Measurements from ENCODE around the gene POU4F1.

Gene POU4F1

GRCh38 chr13:78636495-78636894, 33.1 kb upstream of the POU4F1 start:
- no peak for TF ChIP-seq POLR2AphosphoS5 (IDR thresholded peaks at IDR 0.05; ENCODE audit: low read depth, low read length)
- no peak for TF ChIP-seq TAF1 (IDR thresholded peaks at IDR 0.05; ENCODE audit: borderline replicate concordance, insufficient read depth, low read length)
- no peak for TF ChIP-seq SIN3A (IDR thresholded peaks at IDR 0.05; ENCODE audit: borderline replicate concordance, insufficient read depth, low read length)
- no peak for TF ChIP-seq FOXP2 (optimal IDR thresholded peaks at IDR 0.05; ENCODE audit: borderline replicate concordance, extremely low read depth, extremely low read length, insufficient read depth)
- TF ChIP-seq REST (IDR thresholded peaks at IDR 0.05; ENCODE audit: insufficient read depth in 1 of 2, low read depth in 2 of 2, low read length in 2 of 2): no peak

- TF ChIP-seq POLR2AphosphoS5 (IDR thresholded peaks at IDR 0.05; ENCODE audit: low read depth, low read length) (no peak), FOXP2 (optimal IDR thresholded peaks at IDR 0.05; ENCODE audit: borderline replicate concordance, extremely low read depth, extremely low read length, insufficient read depth) (no peak), SIN3A (IDR thresholded peaks at IDR 0.05; ENCODE audit: borderline replicate concordance, insufficient read depth, low read length) (no peak), REST (IDR thresholded peaks at IDR 0.05; ENCODE audit: insufficient read depth in 1 of 2, low read depth in 2 of 2, low read length in 2 of 2) (no peak), TAF1 (IDR thresholded peaks at IDR 0.05; ENCODE audit: borderline replicate concordance, insufficient read depth, low read length) (no peak)
These were observed 29.6 kb upstream of the POU4F1 start for GRCh38 chr13:78632996-78633395.

- TF ChIP-seq SIN3A (IDR thresholded peaks at IDR 0.05; ENCODE audit: borderline replicate concordance, insufficient read depth, low read length) (no peak), REST (IDR thresholded peaks at IDR 0.05; ENCODE audit: insufficient read depth in 1 of 2, low read depth in 2 of 2, low read length in 2 of 2) (no peak), TAF1 (IDR thresholded peaks at IDR 0.05; ENCODE audit: borderline replicate concordance, insufficient read depth, low read length) (no peak), FOXP2 (optimal IDR thresholded peaks at IDR 0.05; ENCODE audit: borderline replicate concordance, extremely low read depth, extremely low read length, insufficient read depth) (no peak), POLR2AphosphoS5 (IDR thresholded peaks at IDR 0.05; ENCODE audit: low read depth, low read length) (no peak)
These were observed 27.7 kb upstream of the POU4F1 start for GRCh38 chr13:78631077-78631476.

GRCh38 chr13:78630511-78630910, 27.2 kb upstream of the POU4F1 start:
- no peak for TF ChIP-seq REST (IDR thresholded peaks at IDR 0.05; ENCODE audit: insufficient read depth in 1 of 2, low read depth in 2 of 2, low read length in 2 of 2)
- no peak for TF ChIP-seq FOXP2 (optimal IDR thresholded peaks at IDR 0.05; ENCODE audit: borderline replicate concordance, extremely low read depth, extremely low read length, insufficient read depth)
- TF ChIP-seq POLR2AphosphoS5 (IDR thresholded peaks at IDR 0.05; ENCODE audit: low read depth, low read length): no peak
- TF ChIP-seq TAF1 (IDR thresholded peaks at IDR 0.05; ENCODE audit: borderline replicate concordance, insufficient read depth, low read length): no peak
- TF ChIP-seq SIN3A (IDR thresholded peaks at IDR 0.05; ENCODE audit: borderline replicate concordance, insufficient read depth, low read length): no peak

GRCh38 chr13:78625384-78625783, 22.0 kb upstream of the POU4F1 start:
- TF ChIP-seq TAF1 (IDR thresholded peaks at IDR 0.05; ENCODE audit: borderline replicate concordance, insufficient read depth, low read length) (no peak), POLR2AphosphoS5 (IDR thresholded peaks at IDR 0.05; ENCODE audit: low read depth, low read length) (no peak), SIN3A (IDR thresholded peaks at IDR 0.05; ENCODE audit: borderline replicate concordance, insufficient read depth, low read length) (no peak), FOXP2 (optimal IDR thresholded peaks at IDR 0.05; ENCODE audit: borderline replicate concordance, extremely low read depth, extremely low read length, insufficient read depth) (no peak), REST (IDR thresholded peaks at IDR 0.05; ENCODE audit: insufficient read depth in 1 of 2, low read depth in 2 of 2, low read length in 2 of 2) (no peak)
